ENCODE results near the gene FRMD1.

The FRMD1 gene

GRCh38 chr6:168061269-168062210 is 17.5 kb downstream of the FRMD1 start:
- CTCF ChIA-PET, result interaction anchor here (0.6 to 1.4 kb wide), 5 partner anchors 8 to 308 kb away, joined by 3 to 5 read pairs (median 3); no protein-coding TSS in a partner anchor
- H3K4me1 ChIP-seq (ENCODE audit: control insufficient read depth, insufficient read depth, low read length), result no peaks in the 10 kb centered on the region
- no peak for TF ChIP-seq ZNF292 (tag by site-specific recombination; IDR thresholded peaks at IDR 0.05; ENCODE audit: borderline replicate concordance, low read depth)
- no peak for TF ChIP-seq ZNF350 (tag by site-specific recombination; IDR thresholded peaks at IDR 0.05)
- no peak for TF ChIP-seq ZNF138 (tag by site-specific recombination; IDR thresholded peaks at IDR 0.05; ENCODE audit: borderline replicate concordance)
- TF ChIP-seq ZNF596 (tag by site-specific recombination; IDR thresholded peaks at IDR 0.05), result no peak
- TF ChIP-seq SCRT1 (tag by site-specific recombination; IDR thresholded peaks at IDR 0.05; ENCODE audit: borderline replicate concordance), result peak; percentile 75
- peak; percentile 85 for TF ChIP-seq SCRT2 (tag by site-specific recombination; IDR thresholded peaks at IDR 0.05)
- no peak for TF ChIP-seq ZNF670 (tag by site-specific recombination; IDR thresholded peaks at IDR 0.05; ENCODE audit: low read depth)
- TF ChIP-seq ZNF510 (tag by site-specific recombination; IDR thresholded peaks at IDR 0.05; ENCODE audit: insufficient replicate concordance), result no peak
- TF ChIP-seq KLF16 (tag by site-specific recombination; IDR thresholded peaks at IDR 0.05), result no peak
- no peak for TF ChIP-seq HOXD13 (CRISPR knock-in tag; IDR thresholded peaks at IDR 0.05; ENCODE audit: borderline replicate concordance)
- no peak for TF ChIP-seq ZFP41 (tag by site-specific recombination; IDR thresholded peaks at IDR 0.05; ENCODE audit: borderline replicate concordance)
- no peak for TF ChIP-seq ZNF610 (tag by site-specific recombination; IDR thresholded peaks at IDR 0.05; ENCODE audit: borderline replicate concordance)
- TF ChIP-seq AEBP2 (tag by site-specific recombination; IDR thresholded peaks at IDR 0.05; ENCODE audit: borderline replicate concordance), result no peak
- no peak for TF ChIP-seq PBX3 (CRISPR knock-in tag; IDR thresholded peaks at IDR 0.05)
- no peak for TF ChIP-seq REPIN1 (tag by site-specific recombination; IDR thresholded peaks at IDR 0.05; ENCODE audit: low read depth)
- no peak for TF ChIP-seq BCL11B (tag by site-specific recombination; IDR thresholded peaks at IDR 0.05; ENCODE audit: low read depth)
- TF ChIP-seq PRDM4 (tag by site-specific recombination; IDR thresholded peaks at IDR 0.05), result no peak
- TF ChIP-seq ZBTB7A (tag by site-specific recombination; IDR thresholded peaks at IDR 0.05; ENCODE audit: low read depth), result no peak
- no peak for TF ChIP-seq ZNF48 (tag by site-specific recombination; IDR thresholded peaks at IDR 0.05)
- TF ChIP-seq ZIC2 (tag by site-specific recombination; IDR thresholded peaks at IDR 0.05), result 0 out of 2 replicates have a peak, but pooled peaks have one; percentile 28
- TF ChIP-seq ZBTB20 (tag by site-specific recombination; IDR thresholded peaks at IDR 0.05), result no peak
- TF ChIP-seq ZBTB17 (tag by site-specific recombination; IDR thresholded peaks at IDR 0.05), result no peak
- TF ChIP-seq ZNF221 (tag by site-specific recombination; IDR thresholded peaks at IDR 0.05; ENCODE audit: borderline replicate concordance), result no peak
- TF ChIP-seq ZNF704 (tag by site-specific recombination; IDR thresholded peaks at IDR 0.05), result no peak
- H3K27ac ChIP-seq (ENCODE audit: extremely low read depth, low read depth, low read length), result no peak overlapping the region
- no peaks in the 10 kb centered on the region for H3K9me3 ChIP-seq (ENCODE audit: control insufficient read depth, insufficient read depth, low read depth, low read length)
- POLR2A ChIA-PET, result no interaction called here
- H3K36me3 ChIP-seq (ENCODE audit: control insufficient read depth in 2 of 2, insufficient read depth in 1 of 2, low read length in 2 of 2), result no peaks in the 10 kb centered on the region
- H3K4me3 ChIP-seq (ENCODE audit: low read depth, low read length), result no peak overlapping the region
